Neural cell (in vitro differentiated cells): ENCODE measurements around the gene NPM1. TPM values are rescaled to one million over a fixed set of nuclear protein-coding genes. Genes with fewer than 3 reads are reported as not detected.

Source experiments
- H2AFZ ChIP-seq: fragments of 200-600, 300-800 bp; sonication (generic), shearing (Covaris generic); 2 replicates; pipeline ENCODE4 v1.6.0; 2014; ENCODE audit warnings: low read depth, mild to moderate bottlenecking, antibody characterized with exemption, low read length, moderate library complexity
- H3F3A ChIP-seq: fragments of 200-600 bp; shearing (Covaris generic); 2 replicates; pipeline ENCODE4 v1.6.1; 2016; ENCODE audit warnings: mild to moderate bottlenecking, moderate library complexity, mixed read lengths, antibody characterized with exemption, low read length; ENCODE audit not compliant: insufficient read depth, poor library complexity, severe bottlenecking
- H3K27ac ChIP-seq: fragments of 200-600, 300-800 bp; sonication (generic), shearing (Covaris generic); 2 replicates; pipeline ENCODE4 v1.5.1; 2014; ENCODE audit warnings: mild to moderate bottlenecking, low read length, moderate library complexity
- H3K27me3 ChIP-seq: fragments of 300-800, 200-600 bp; sonication (generic), shearing (Covaris generic); 2 replicates; pipeline ENCODE4 v1.6.0; 2014; ENCODE audit warnings: mild to moderate bottlenecking, low read depth, low read length, moderate library complexity; ENCODE audit not compliant: insufficient read depth
- H3K36me3 ChIP-seq: fragments of 300-800, 200-600 bp; sonication (generic), shearing (Covaris generic); 2 replicates; pipeline ENCODE4 v1.5.1; 2014; ENCODE audit warnings: mild to moderate bottlenecking, antibody characterized with exemption, low read length, moderate library complexity; ENCODE audit not compliant: insufficient read depth
- H3K4me2 ChIP-seq: fragments of 300-800, 200-600 bp; sonication (generic), shearing (Covaris generic); 2 replicates; pipeline ENCODE4 v1.6.0; 2014; ENCODE audit warnings: mild to moderate bottlenecking, low read length
- H3K4me3 ChIP-seq: fragments of 300-800, 200-600 bp; sonication (generic), shearing (Covaris generic); 2 replicates; pipeline ENCODE4 v1.5.1; 2014; ENCODE audit warnings: mild to moderate bottlenecking, low read length, moderate library complexity
- H3K79me2 ChIP-seq: fragments of 200-600 bp; shearing (Covaris generic); replicated peaks from 2 replicates; pipeline ENCODE4 v1.6.0; 2014; ENCODE audit warnings: mild to moderate bottlenecking, low read length, moderate library complexity; ENCODE audit not compliant: insufficient read depth
- H3K9ac ChIP-seq: fragments of 300-800, 200-600 bp; sonication (generic), shearing (Covaris generic); 2 replicates; pipeline ENCODE4 v1.6.1; 2016; ENCODE audit warnings: mild to moderate bottlenecking, low read length, mixed read lengths
- H3K9me2 ChIP-seq: fragments of 200-600 bp; shearing (Covaris generic); 2 replicates; pipeline ENCODE4 v1.6.1; 2016; ENCODE audit warnings: mild to moderate bottlenecking, low read length, mixed read lengths; ENCODE audit not compliant: insufficient read depth
- H3K9me3 ChIP-seq: fragments of 200-600, 300-800 bp; sonication (generic), shearing (Covaris generic); 2 replicates; pipeline ENCODE4 v1.6.1; 2016; ENCODE audit warnings: mild to moderate bottlenecking, mixed run types, low read length, moderate library complexity, mixed read lengths
- H4K20me1 ChIP-seq: fragments of 200-600 bp; shearing (Covaris generic); 2 replicates; pipeline ENCODE4 v1.6.1; 2016; ENCODE audit warnings: mild to moderate bottlenecking, mixed run types; ENCODE audit not compliant: insufficient read depth
- EP300 ChIP-seq: fragments of 450-650 bp; conservative IDR thresholded peaks from 2 replicates; pipeline ENCODE4 v1.6.1; 2014; ENCODE audit warnings: antibody characterized with exemption, mild to moderate bottlenecking, moderate library complexity; ENCODE audit not compliant: poor library complexity, severe bottlenecking
- EZH2 ChIP-seq: fragments of 200-600, 300-800 bp; shearing (Covaris generic), sonication (generic); IDR thresholded peaks from 2 replicates; pipeline ENCODE4 v1.6.1; 2014; ENCODE audit warnings: antibody characterized with exemption, low read length, borderline replicate concordance, mild to moderate bottlenecking; ENCODE audit not compliant: insufficient read depth, poor library complexity, severe bottlenecking
- MXI1 ChIP-seq: fragments of 450-650 bp; conservative IDR thresholded peaks from 2 replicates; pipeline ENCODE4 v1.6.1; 2014; ENCODE audit warnings: antibody characterized with exemption, mild to moderate bottlenecking; ENCODE audit not compliant: poor library complexity, severe bottlenecking
- POLR2AphosphoS5 ChIP-seq: IDR thresholded peaks from 2 replicates; pipeline ENCODE4 v1.6.1; 2012
- RAD21 ChIP-seq: fragments of 450-650 bp; conservative IDR thresholded peaks from 2 replicates; pipeline ENCODE4 v1.6.1; 2014; ENCODE audit warnings: antibody characterized with exemption, mild to moderate bottlenecking, moderate library complexity
- SMC3 ChIP-seq: fragments of 450-650 bp; conservative IDR thresholded peaks from 2 replicates; pipeline ENCODE4 v1.6.1; 2014; ENCODE audit warnings: antibody characterized with exemption, mild to moderate bottlenecking, moderate library complexity; ENCODE audit not compliant: poor library complexity
- TAF1 ChIP-seq: IDR thresholded peaks from 2 replicates; pipeline ENCODE4 v1.6.1; 2012; ENCODE audit warnings: low read depth
- polyA plus RNA-seq: library from polyadenylated mRNA; depleted of rRNA; stranded (reverse); fragments of >200 nt; gene quantifications from 2 replicates; pipeline ENCODE4 v1.2.3, GENCODE V29; 2014
- TF ChIP-seq, protein P1 (sequence below): fragments of 450-650 bp; IDR thresholded peaks from 2 replicates; pipeline ENCODE4 v1.5.1; 2014; ENCODE audit warnings: antibody characterized with exemption, mild to moderate bottlenecking, moderate library complexity; ENCODE audit not compliant: poor library complexity, severe bottlenecking
- TF ChIP-seq, protein P2 (sequence below): IDR thresholded peaks from 2 replicates; pipeline ENCODE4 v1.6.1; 2012; ENCODE audit warnings: borderline replicate concordance

NPM1 gene
- polyA plus RNA-seq, 1 donor from 2014 or later, result 1,141 TPM

DNA sequence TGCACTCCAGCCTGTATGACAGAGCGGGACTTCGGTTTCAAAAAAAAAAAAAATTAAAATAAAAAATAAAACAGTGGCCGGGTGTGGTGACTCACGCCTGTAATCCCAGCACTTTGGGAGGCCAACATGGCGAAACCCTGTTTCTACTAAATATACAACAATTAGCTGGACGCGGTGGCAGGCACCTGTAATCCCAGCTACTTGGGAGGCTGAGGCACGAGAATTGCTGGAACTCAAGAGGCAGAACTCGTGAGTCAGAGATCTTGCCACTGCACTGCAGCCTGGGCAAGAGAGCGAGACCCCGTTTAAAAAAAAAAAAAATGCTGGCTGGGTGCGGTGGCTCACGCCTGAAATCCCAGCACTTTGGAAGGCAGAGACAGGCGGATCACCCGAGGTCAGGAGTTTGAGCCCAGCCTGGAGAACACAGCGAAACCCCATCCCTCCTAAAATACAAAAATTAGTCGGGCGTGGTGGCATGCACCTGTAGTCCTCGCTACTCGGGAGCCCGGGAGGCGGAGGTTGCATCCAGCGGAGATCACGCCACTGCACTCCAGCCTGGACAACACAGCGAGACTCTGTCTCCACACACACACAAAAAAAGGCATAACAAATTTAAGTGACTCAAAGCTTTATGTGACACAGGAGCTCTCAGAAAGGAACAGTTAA lies 1.5 kb upstream of the NPM1 start:
- peaks cover 6% of the 10 kb centered on the region for H4K20me1 ChIP-seq
- no peaks in the 10 kb centered on the region for H3K9me3 ChIP-seq
- peaks cover 26% of the 10 kb centered on the region for H3K79me2 ChIP-seq
- no peaks in the 10 kb centered on the region for H3K9me2 ChIP-seq
- peak overlapping the region; percentile 95 for H3K4me3 ChIP-seq
- H3K36me3 ChIP-seq, result no peaks in the 10 kb centered on the region
- H3F3A ChIP-seq, result peaks cover 4% of the 10 kb centered on the region
- no peak overlapping the region for H3K9ac ChIP-seq
- no peak overlapping the region for H2AFZ ChIP-seq
- H3K4me2 ChIP-seq, result no peak overlapping the region
- no peak overlapping the region for H3K27ac ChIP-seq
- no peak for TF ChIP-seq MXI1
- TF ChIP-seq, protein P1, sequence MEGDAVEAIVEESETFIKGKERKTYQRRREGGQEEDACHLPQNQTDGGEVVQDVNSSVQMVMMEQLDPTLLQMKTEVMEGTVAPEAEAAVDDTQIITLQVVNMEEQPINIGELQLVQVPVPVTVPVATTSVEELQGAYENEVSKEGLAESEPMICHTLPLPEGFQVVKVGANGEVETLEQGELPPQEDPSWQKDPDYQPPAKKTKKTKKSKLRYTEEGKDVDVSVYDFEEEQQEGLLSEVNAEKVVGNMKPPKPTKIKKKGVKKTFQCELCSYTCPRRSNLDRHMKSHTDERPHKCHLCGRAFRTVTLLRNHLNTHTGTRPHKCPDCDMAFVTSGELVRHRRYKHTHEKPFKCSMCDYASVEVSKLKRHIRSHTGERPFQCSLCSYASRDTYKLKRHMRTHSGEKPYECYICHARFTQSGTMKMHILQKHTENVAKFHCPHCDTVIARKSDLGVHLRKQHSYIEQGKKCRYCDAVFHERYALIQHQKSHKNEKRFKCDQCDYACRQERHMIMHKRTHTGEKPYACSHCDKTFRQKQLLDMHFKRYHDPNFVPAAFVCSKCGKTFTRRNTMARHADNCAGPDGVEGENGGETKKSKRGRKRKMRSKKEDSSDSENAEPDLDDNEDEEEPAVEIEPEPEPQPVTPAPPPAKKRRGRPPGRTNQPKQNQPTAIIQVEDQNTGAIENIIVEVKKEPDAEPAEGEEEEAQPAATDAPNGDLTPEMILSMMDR, result no peak
- TF ChIP-seq POLR2AphosphoS5, result no peak
- no peak for TF ChIP-seq RAD21
- no peak for TF ChIP-seq TAF1
- TF ChIP-seq, protein P2, sequence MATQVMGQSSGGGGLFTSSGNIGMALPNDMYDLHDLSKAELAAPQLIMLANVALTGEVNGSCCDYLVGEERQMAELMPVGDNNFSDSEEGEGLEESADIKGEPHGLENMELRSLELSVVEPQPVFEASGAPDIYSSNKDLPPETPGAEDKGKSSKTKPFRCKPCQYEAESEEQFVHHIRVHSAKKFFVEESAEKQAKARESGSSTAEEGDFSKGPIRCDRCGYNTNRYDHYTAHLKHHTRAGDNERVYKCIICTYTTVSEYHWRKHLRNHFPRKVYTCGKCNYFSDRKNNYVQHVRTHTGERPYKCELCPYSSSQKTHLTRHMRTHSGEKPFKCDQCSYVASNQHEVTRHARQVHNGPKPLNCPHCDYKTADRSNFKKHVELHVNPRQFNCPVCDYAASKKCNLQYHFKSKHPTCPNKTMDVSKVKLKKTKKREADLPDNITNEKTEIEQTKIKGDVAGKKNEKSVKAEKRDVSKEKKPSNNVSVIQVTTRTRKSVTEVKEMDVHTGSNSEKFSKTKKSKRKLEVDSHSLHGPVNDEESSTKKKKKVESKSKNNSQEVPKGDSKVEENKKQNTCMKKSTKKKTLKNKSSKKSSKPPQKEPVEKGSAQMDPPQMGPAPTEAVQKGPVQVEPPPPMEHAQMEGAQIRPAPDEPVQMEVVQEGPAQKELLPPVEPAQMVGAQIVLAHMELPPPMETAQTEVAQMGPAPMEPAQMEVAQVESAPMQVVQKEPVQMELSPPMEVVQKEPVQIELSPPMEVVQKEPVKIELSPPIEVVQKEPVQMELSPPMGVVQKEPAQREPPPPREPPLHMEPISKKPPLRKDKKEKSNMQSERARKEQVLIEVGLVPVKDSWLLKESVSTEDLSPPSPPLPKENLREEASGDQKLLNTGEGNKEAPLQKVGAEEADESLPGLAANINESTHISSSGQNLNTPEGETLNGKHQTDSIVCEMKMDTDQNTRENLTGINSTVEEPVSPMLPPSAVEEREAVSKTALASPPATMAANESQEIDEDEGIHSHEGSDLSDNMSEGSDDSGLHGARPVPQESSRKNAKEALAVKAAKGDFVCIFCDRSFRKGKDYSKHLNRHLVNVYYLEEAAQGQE, result no peak
- TF ChIP-seq EZH2, result no peak
- no peak for TF ChIP-seq EP300
- no peak for TF ChIP-seq SMC3
- no peaks in the 10 kb centered on the region for H3K27me3 ChIP-seq

DNA sequence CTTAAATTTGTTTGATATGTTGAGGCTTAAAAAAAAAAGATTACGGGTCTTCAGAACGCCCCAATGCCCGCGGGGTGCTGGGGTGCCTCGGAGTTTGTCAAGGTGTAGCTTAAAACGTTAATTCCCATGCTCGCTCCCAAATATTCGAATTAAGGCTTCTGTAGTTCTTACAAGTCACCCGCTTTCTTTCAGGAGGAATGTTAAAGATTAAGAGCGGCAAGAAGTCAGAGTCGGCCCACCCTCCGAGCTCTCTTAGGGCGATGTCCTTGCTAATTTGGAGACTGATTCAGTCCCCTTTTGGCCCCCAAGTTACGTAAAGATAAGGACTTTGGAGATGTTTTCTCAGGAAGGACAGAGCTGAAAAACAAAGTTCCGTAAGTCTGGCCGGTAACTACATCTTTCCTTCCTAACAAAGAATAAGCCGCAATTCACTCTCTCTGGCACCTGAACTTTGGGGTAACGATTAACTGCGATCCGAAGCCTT lies 746 bp upstream of the NPM1 start:
- TF ChIP-seq TAF1 (no peak), POLR2AphosphoS5 (no peak), EP300 (no peak), SMC3 (no peak), EZH2 (no peak), RAD21 (no peak), MXI1 (no peak)
- TF ChIP-seq, protein P1, result no peak
- TF ChIP-seq, protein P2, result no peak
- Histone ChIP-seq H3K4me2 (peak overlapping the region; percentile 85), H3K36me3 (no peaks in the 10 kb centered on the region), H3F3A (peaks cover 4% of the 10 kb centered on the region), H3K9me3 (no peaks in the 10 kb centered on the region), H3K79me2 (peaks cover 34% of the 10 kb centered on the region), H3K9me2 (no peaks in the 10 kb centered on the region), H3K4me3 (peak overlapping the region; percentile 95), H3K27me3 (no peaks in the 10 kb centered on the region), H3K27ac (peak overlapping the region; percentile 95), H2AFZ (peak overlapping the region; percentile 100), H4K20me1 (peaks cover 9% of the 10 kb centered on the region), H3K9ac (peak overlapping the region; percentile 90)
